OCI-LY1 (cell line): ENCODE measurements around the gene DDX4.

Experiments used
- CTCF ChIP-seq: fragments of 200-600 bp; sonication (generic), shearing (Covaris generic); IDR thresholded peaks from 2 replicates; pipeline ENCODE4 v1.5.1; 2017; ENCODE audit warnings: mild to moderate bottlenecking, antibody characterized with exemption, low read length, moderate library complexity, mixed read lengths
- EZH2 ChIP-seq: fragments of 200-600 bp; sonication (generic), shearing (Covaris generic); IDR thresholded peaks from 2 replicates; pipeline ENCODE4 v1.8.0; 2017; ENCODE audit warnings: borderline replicate concordance, mixed run types, mild to moderate bottlenecking, antibody characterized with exemption, low read length, moderate library complexity, mixed read lengths

GRCh38 chr5:55777332-55777731, 39.5 kb downstream of the DDX4 start:
- TF ChIP-seq CTCF (no peak), EZH2 (no peak)
